Neural progenitor cell (in vitro differentiated cells): Measurements from ENCODE around the gene YARS2.

Experiments used
- CTCF ChIP-seq: fragments of 200-600 bp; sonication (generic); IDR thresholded peaks from 2 replicates; pipeline ENCODE4 v1.5.1; 2017; ENCODE audit warnings: antibody characterized with exemption, mild to moderate bottlenecking
- EZH2 ChIP-seq: fragments of 200-600 bp; sonication (generic); IDR thresholded peaks from 2 replicates; pipeline ENCODE4 v1.6.1; 2017; ENCODE audit warnings: antibody characterized with exemption, mild to moderate bottlenecking, moderate library complexity

GRCh38 chr12:32705783-32706182 is 49.9 kb downstream of the YARS2 start:
- no peak for TF ChIP-seq CTCF
- no peak for TF ChIP-seq EZH2
